Smooth muscle cell (in vitro differentiated cells): ENCODE results near the gene ISX. TPM values are rescaled to one million over a fixed set of nuclear protein-coding genes. Genes with fewer than 3 reads are reported as not detected.

Experiments
- DNase-seq: peaks from one replicate; lab custom pipeline; 2025; ENCODE audit not compliant: unreplicated experiment; lab: John Stamatoyannopoulos, UW
- H2AFZ ChIP-seq: fragments of 200-600 bp; sonication (generic); 2 replicates; pipeline ENCODE4 v1.6.0; 2016; ENCODE audit warnings: antibody characterized with exemption, low read depth, mild to moderate bottlenecking
- H3F3A ChIP-seq: fragments of 200-600 bp; sonication (generic); 2 replicates; pipeline ENCODE4 v1.6.0; 2017; ENCODE audit warnings: antibody characterized with exemption, low read depth
- H3K27ac ChIP-seq: fragments of 200-600 bp; sonication (generic); 2 replicates; pipeline ENCODE4 v1.5.1; 2016; ENCODE audit warnings: low read depth, mild to moderate bottlenecking
- H3K27me3 ChIP-seq: fragments of 200-600 bp; sonication (generic); 2 replicates; pipeline ENCODE4 v1.6.1; 2016; ENCODE audit warnings: low read depth, mild to moderate bottlenecking
- H3K36me3 ChIP-seq: fragments of 200-600 bp; sonication (generic); 2 replicates; pipeline ENCODE4 v1.5.1; 2016; ENCODE audit warnings: low read depth
- H3K4me1 ChIP-seq: fragments of 200-600 bp; sonication (generic); 2 replicates; pipeline ENCODE4 v1.5.1; 2016; ENCODE audit warnings: low read depth
- H3K4me2 ChIP-seq: fragments of 200-600 bp; sonication (generic); 2 replicates; pipeline ENCODE4 v1.6.0; 2016; ENCODE audit warnings: mild to moderate bottlenecking
- H3K4me3 ChIP-seq: fragments of 200-600 bp; sonication (generic); 2 replicates; pipeline ENCODE4 v1.5.1; 2016; ENCODE audit warnings: mild to moderate bottlenecking
- H3K79me2 ChIP-seq: fragments of 200-600 bp; sonication (generic); 2 replicates; pipeline ENCODE4 v1.6.0; 2016; ENCODE audit warnings: low read depth, mild to moderate bottlenecking
- H3K9ac ChIP-seq: fragments of 200-600 bp; sonication (generic); 2 replicates; pipeline ENCODE4 v1.6.0; 2016; ENCODE audit warnings: low read depth
- H3K9me3 ChIP-seq: fragments of 200-600 bp; sonication (generic); replicated peaks from 2 replicates; pipeline ENCODE4 v1.5.1; 2016; ENCODE audit warnings: low read depth
- H4K20me1 ChIP-seq: fragments of 200-600 bp; sonication (generic); 2 replicates; pipeline ENCODE4 v1.6.0; 2016; ENCODE audit warnings: low read depth
- WGBS: methylation state at CpG from one replicate; pipeline ENCODE4 v1.1.7; 2016; ENCODE audit warnings: low lambda C conversion rate; 5-methylcytosine and 5-hydroxymethylcytosine counted together
- polyA plus RNA-seq: library from polyadenylated mRNA; unstranded; fragments of >200 nt; fragmentation: Nextera tagmentation; extraction: Ambion mirVana; gene quantifications from 2 replicates; pipeline ENCODE4 v1.2.1, GENCODE V29; 2016
- total RNA-seq: library from RNA; depleted of rRNA; stranded (reverse); fragments of >200 nt; gene quantifications from 2 replicates; pipeline ENCODE4 v1.2.3, GENCODE V29; 2014
- TF ChIP-seq, protein P1 (sequence below): fragments of 200-600 bp; sonication (generic); IDR thresholded peaks from 2 replicates; pipeline ENCODE4 v1.5.1; 2017; ENCODE audit warnings: borderline replicate concordance, mild to moderate bottlenecking, antibody characterized with exemption; ENCODE audit not compliant: insufficient read depth, poor library complexity, severe bottlenecking

Gene ISX
- total and polyA plus RNA-seq, 2 experiments from 2014 or later, result not detected

DNA sequence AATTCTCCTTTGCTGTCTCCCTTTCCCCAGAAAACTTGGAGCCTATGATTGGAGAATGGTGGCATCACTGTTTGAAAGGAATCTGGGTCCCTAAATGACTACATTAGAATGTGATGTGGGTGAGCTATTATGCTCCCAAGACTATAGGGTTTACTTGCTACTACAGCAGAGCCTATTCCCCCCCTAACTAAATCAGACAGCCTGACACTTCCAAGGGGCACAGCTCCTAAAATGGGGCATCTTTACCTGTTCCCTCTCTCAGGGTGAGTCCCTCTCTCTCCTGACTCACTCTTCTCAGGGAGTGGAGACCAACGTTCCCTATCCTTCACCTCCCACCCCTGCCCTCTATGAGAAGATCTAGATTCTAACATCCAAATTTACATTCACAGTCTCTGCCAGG lies 775 bp upstream of the ISX start:
- DNase-seq, result no peak
- Histone ChIP-seq H3K4me1 (no peaks in the 10 kb centered on the region), H3K27me3 (no peaks in the 10 kb centered on the region), H3K27ac (no peak overlapping the region), H3K9ac (no peak overlapping the region), H3F3A (no peaks in the 10 kb centered on the region), H3K36me3 (no peaks in the 10 kb centered on the region), H4K20me1 (no peaks in the 10 kb centered on the region), H3K4me2 (no peak overlapping the region), H3K9me3 (no peaks in the 10 kb centered on the region), H3K4me3 (no peak overlapping the region), H3K79me2 (no peaks in the 10 kb centered on the region), H2AFZ (no peak overlapping the region)
- TF ChIP-seq, protein P1, sequence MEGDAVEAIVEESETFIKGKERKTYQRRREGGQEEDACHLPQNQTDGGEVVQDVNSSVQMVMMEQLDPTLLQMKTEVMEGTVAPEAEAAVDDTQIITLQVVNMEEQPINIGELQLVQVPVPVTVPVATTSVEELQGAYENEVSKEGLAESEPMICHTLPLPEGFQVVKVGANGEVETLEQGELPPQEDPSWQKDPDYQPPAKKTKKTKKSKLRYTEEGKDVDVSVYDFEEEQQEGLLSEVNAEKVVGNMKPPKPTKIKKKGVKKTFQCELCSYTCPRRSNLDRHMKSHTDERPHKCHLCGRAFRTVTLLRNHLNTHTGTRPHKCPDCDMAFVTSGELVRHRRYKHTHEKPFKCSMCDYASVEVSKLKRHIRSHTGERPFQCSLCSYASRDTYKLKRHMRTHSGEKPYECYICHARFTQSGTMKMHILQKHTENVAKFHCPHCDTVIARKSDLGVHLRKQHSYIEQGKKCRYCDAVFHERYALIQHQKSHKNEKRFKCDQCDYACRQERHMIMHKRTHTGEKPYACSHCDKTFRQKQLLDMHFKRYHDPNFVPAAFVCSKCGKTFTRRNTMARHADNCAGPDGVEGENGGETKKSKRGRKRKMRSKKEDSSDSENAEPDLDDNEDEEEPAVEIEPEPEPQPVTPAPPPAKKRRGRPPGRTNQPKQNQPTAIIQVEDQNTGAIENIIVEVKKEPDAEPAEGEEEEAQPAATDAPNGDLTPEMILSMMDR, result no peak
- WGBS, result 75% methylated on average over 1 of the region's 1 CpG

GRCh38 chr22:35066768-35067167 lies 810 bp downstream of the ISX start:
- Histone ChIP-seq H3K4me3 (peak overlapping the region; percentile 40), H3K4me1 (no peaks in the 10 kb centered on the region), H4K20me1 (no peaks in the 10 kb centered on the region), H3K4me2 (no peak overlapping the region), H3K36me3 (no peaks in the 10 kb centered on the region), H3K27me3 (no peaks in the 10 kb centered on the region), H3K79me2 (no peaks in the 10 kb centered on the region), H3K27ac (no peak overlapping the region), H3K9me3 (no peaks in the 10 kb centered on the region), H3F3A (no peaks in the 10 kb centered on the region), H2AFZ (no peak overlapping the region), H3K9ac (no peak overlapping the region)
- DNase-seq, result no peak
- TF ChIP-seq, protein P1, result no peak
- 89% methylated on average over 7 of the region's 7 CpGs for WGBS

GRCh38 chr22:35069541-35069940 lies 3.6 kb downstream of the ISX start:
- peak overlapping the region; percentile 40 for H3K4me3 ChIP-seq
- H3K27ac ChIP-seq, result no peak overlapping the region
- no peaks in the 10 kb centered on the region for H3K4me1 ChIP-seq
- WGBS, result 65% methylated on average over 1 of the region's 1 CpG
- DNase-seq, result no peak
- no peaks in the 10 kb centered on the region for H3K79me2 ChIP-seq
- no peak overlapping the region for H3K9ac ChIP-seq
- H2AFZ ChIP-seq, result no peak overlapping the region
- H3K27me3 ChIP-seq, result no peaks in the 10 kb centered on the region
- H3K9me3 ChIP-seq, result no peaks in the 10 kb centered on the region
- H4K20me1 ChIP-seq, result no peaks in the 10 kb centered on the region
- H3F3A ChIP-seq, result no peaks in the 10 kb centered on the region
- no peak overlapping the region for H3K4me2 ChIP-seq
- H3K36me3 ChIP-seq, result no peaks in the 10 kb centered on the region
- TF ChIP-seq, protein P1, result no peak

- Histone ChIP-seq H3K36me3 (no peaks in the 10 kb centered on the region), H2AFZ (no peak overlapping the region), H3K27ac (no peak overlapping the region), H3K9ac (no peak overlapping the region), H3K4me1 (no peaks in the 10 kb centered on the region), H3K9me3 (no peaks in the 10 kb centered on the region), H3K4me2 (no peak overlapping the region), H3F3A (no peaks in the 10 kb centered on the region), H3K4me3 (no peak overlapping the region), H4K20me1 (no peaks in the 10 kb centered on the region), H3K27me3 (no peaks in the 10 kb centered on the region), H3K79me2 (no peaks in the 10 kb centered on the region)
- TF ChIP-seq, protein P1, result no peak
- 97% methylated on average over 2 of the region's 2 CpGs for WGBS
- no peak for DNase-seq
These were observed 4.6 kb downstream of the ISX start for GRCh38 chr22:35070451-35071093.
